Keratinocyte (primary cell): ENCODE measurements around the gene HLF.

ENCODE experiments used
- EZH2 ChIP-seq: IDR thresholded peaks from one replicate; pipeline ENCODE4 v1.6.1; 2012; ENCODE audit warnings: inconsistent platforms, mild to moderate bottlenecking, low read length, moderate library complexity
- TF ChIP-seq, protein P1 (sequence below), 3 experiments: IDR thresholded peaks in 1 of 3; conservative IDR thresholded peaks in 1 of 3; optimal IDR thresholded peaks in 1 of 3; 2 replicates in 2 of 3; 3 replicates in 1 of 3; pipeline versions ENCODE3 to v1.5.1; 2011; ENCODE audit warnings: low read length in 3 of 3, mild to moderate bottlenecking in 3 of 3, moderate library complexity in 2 of 3, control low read depth in 1 of 3, inconsistent platforms in 1 of 3; ENCODE audit not compliant: insufficient read depth in 2 of 3; ENCODE audit errors: extremely low read depth in 1 of 3

DNA sequence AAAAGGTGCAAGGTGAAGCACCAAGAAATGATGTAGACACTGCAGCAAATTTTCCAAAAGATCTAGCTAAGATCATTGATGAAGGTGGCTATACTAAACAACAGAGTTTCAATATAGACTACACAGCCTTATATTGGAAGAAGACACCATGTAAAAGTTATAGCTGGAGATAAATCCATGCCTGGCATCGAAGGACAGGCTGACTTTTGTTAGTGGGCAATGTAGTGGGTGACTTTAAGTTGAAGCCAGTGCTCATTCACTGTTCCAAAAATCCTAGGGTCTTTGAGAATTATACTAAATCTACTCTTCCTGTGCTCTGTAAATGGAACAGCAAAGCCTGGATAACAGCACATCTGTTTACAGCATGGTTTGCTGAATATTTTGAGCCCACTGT is 26.4 kb downstream of the HLF start:
- TF ChIP-seq, protein P1, sequence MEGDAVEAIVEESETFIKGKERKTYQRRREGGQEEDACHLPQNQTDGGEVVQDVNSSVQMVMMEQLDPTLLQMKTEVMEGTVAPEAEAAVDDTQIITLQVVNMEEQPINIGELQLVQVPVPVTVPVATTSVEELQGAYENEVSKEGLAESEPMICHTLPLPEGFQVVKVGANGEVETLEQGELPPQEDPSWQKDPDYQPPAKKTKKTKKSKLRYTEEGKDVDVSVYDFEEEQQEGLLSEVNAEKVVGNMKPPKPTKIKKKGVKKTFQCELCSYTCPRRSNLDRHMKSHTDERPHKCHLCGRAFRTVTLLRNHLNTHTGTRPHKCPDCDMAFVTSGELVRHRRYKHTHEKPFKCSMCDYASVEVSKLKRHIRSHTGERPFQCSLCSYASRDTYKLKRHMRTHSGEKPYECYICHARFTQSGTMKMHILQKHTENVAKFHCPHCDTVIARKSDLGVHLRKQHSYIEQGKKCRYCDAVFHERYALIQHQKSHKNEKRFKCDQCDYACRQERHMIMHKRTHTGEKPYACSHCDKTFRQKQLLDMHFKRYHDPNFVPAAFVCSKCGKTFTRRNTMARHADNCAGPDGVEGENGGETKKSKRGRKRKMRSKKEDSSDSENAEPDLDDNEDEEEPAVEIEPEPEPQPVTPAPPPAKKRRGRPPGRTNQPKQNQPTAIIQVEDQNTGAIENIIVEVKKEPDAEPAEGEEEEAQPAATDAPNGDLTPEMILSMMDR (optimal IDR thresholded peaks at IDR 0.05 in 1 of 3, IDR thresholded peaks at IDR 0.05 in 1 of 3, conservative IDR thresholded peaks at IDR 0.05 in 1 of 3; ENCODE audit: extremely low read depth in 1 of 3, insufficient read depth in 2 of 3, low read length in 3 of 3) = no peak
- TF ChIP-seq EZH2 = no peak
